Measurements from ENCODE around the gene CORO2A. TPM values are rescaled to one million over a fixed set of nuclear protein-coding genes. Genes with fewer than 3 reads are reported as not detected.

CORO2A gene
- total and polyA plus RNA-seq, 10 of the 15 experiments (the other 5 are each of a cell fraction or from before 2014, with no cell fraction given) = 1.0 to 5.3 (median 3.5) TPM

DNA sequence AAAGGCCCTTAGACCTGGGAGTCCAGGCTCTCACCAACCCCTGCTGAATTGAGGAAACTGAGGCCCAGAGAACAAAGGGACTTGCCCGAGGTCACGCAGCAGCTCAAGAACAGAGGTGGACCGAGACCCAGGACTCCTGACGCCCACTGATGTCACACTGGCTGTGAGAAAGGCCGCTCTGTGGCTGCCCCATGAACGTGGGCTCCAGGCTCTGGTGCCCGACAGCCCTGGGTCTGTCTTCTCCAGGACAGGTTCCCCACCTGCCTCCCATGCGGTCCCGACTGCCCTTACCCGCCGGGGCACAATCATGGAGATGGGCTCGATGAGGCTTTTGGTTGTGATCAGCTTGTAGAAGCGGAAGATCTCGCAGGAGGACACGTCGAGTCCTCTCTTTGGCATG is 64.1 kb downstream of the CORO2A start (continued):
- TF ChIP-seq, protein P1, sequence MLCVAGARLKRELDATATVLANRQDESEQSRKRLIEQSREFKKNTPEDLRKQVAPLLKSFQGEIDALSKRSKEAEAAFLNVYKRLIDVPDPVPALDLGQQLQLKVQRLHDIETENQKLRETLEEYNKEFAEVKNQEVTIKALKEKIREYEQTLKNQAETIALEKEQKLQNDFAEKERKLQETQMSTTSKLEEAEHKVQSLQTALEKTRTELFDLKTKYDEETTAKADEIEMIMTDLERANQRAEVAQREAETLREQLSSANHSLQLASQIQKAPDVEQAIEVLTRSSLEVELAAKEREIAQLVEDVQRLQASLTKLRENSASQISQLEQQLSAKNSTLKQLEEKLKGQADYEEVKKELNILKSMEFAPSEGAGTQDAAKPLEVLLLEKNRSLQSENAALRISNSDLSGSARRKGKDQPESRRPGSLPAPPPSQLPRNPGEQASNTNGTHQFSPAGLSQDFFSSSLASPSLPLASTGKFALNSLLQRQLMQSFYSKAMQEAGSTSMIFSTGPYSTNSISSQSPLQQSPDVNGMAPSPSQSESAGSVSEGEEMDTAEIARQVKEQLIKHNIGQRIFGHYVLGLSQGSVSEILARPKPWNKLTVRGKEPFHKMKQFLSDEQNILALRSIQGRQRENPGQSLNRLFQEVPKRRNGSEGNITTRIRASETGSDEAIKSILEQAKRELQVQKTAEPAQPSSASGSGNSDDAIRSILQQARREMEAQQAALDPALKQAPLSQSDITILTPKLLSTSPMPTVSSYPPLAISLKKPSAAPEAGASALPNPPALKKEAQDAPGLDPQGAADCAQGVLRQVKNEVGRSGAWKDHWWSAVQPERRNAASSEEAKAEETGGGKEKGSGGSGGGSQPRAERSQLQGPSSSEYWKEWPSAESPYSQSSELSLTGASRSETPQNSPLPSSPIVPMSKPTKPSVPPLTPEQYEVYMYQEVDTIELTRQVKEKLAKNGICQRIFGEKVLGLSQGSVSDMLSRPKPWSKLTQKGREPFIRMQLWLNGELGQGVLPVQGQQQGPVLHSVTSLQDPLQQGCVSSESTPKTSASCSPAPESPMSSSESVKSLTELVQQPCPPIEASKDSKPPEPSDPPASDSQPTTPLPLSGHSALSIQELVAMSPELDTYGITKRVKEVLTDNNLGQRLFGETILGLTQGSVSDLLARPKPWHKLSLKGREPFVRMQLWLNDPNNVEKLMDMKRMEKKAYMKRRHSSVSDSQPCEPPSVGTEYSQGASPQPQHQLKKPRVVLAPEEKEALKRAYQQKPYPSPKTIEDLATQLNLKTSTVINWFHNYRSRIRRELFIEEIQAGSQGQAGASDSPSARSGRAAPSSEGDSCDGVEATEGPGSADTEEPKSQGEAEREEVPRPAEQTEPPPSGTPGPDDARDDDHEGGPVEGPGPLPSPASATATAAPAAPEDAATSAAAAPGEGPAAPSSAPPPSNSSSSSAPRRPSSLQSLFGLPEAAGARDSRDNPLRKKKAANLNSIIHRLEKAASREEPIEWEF (IDR thresholded peaks at IDR 0.05; ENCODE audit: insufficient replicate concordance, low read depth, low read length) = no peak
- TF ChIP-seq EZH2 (IDR thresholded peaks at IDR 0.05; ENCODE audit: borderline replicate concordance, control insufficient read depth, low read depth, low read length) (no peak), RUNX3 (IDR thresholded peaks at IDR 0.05; ENCODE audit: low read length) (no peak), CHD1 (IDR thresholded peaks at IDR 0.05; ENCODE audit: low read depth, low read length) (no peak), CREB1 (IDR thresholded peaks at IDR 0.05; ENCODE audit: low read depth) (no peak)

DNA sequence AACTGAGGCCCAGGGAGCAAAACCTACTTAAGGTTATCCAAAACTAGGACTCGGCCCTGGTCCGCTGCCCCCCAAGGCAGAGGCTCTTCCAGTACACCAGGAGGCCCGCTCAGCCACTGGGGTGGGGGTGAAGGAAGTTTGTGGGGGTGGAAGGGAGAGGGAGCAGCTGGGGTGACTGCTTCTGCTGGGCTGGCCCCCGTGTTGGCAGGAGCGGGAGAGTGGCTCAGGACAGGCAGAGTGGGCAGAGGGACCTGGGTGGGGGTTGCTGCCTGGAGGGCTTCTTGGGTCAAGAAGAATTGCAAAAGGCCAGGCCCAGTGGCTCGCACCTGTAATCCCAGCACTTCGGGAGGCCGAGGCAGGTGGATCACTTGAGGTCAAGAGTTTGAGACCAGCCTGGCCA is 65.2 kb downstream of the CORO2A start:
- no peaks in the 10 kb centered on the region for H3K36me3 ChIP-seq (ENCODE audit: control insufficient read depth in 2 of 2, insufficient read depth in 2 of 2, low read length in 1 of 2)
- no peaks in the 10 kb centered on the region for H3K79me2 ChIP-seq (ENCODE audit: control insufficient read depth, insufficient read depth, low read length)
- DNase-seq (ENCODE audit: low read depth, low spot score) (no peak), FAIRE-seq (no peak), ATAC-seq (no peak)
- CTCF ChIA-PET = interaction anchor here (1.8 kb wide), 1 partner anchor 9 kb away, joined by 4 read pairs; no protein-coding TSS in a partner anchor
- H3K4me1 ChIP-seq (ENCODE audit: control insufficient read depth, insufficient read depth, low read length) = peaks cover 17% of the 10 kb centered on the region
- in situ Hi-C loops (cut with MboI) (no loop called here), intact Hi-C loops (cut with micrococcal nuclease; ENCODE audit: unreplicated experiment) (no loop called here)
- H4K20me1 ChIP-seq (ENCODE audit: control insufficient read depth, insufficient read depth) = no peaks in the 10 kb centered on the region
- H3K9ac ChIP-seq (ENCODE audit: control insufficient read depth, insufficient read depth, low read length) = no peak overlapping the region
- no peak overlapping the region for H3K27ac ChIP-seq (ENCODE audit: control insufficient read depth, insufficient read depth)
- no peak overlapping the region for H3K4me3 ChIP-seq
- RAD21 ChIA-PET (ENCODE audit: unreplicated experiment) = no interaction called here
- H3K9me3 ChIP-seq (replicated peaks; ENCODE audit: control insufficient read depth, insufficient read depth, low read length) = no peaks in the 10 kb centered on the region
- no peaks in the 10 kb centered on the region for H3K27me3 ChIP-seq (replicated peaks in 1 of 2; ENCODE audit: control insufficient read depth in 2 of 2, insufficient read depth in 2 of 2, low read length in 1 of 2)
- BruUV-seq (replicated peaks) = no TSS peak
- no peak overlapping the region for H2AFZ ChIP-seq (ENCODE audit: control insufficient read depth, low read depth, low read length)
- POLR2A ChIA-PET = no interaction called here
- no peak overlapping the region for H3K4me2 ChIP-seq (ENCODE audit: control insufficient read depth, insufficient read depth)
- 90% methylated on average over 8 of the region's 8 CpGs for WGBS (ENCODE audit: insufficient coverage, insufficient replicate concordance, low lambda C conversion rate, missing lambda C conversion rate)
- SMC1A ChIA-PET (ENCODE audit: uncharacterized antibody, unreplicated experiment) = no interaction called here
- TF ChIP-seq RELA (IDR thresholded peaks at IDR 0.05; ENCODE audit: borderline replicate concordance, partially characterized antibody) = no peak
- no peak for TF ChIP-seq ZNF24 (IDR thresholded peaks at IDR 0.05)
- no peak for TF ChIP-seq CBFB (IDR thresholded peaks at IDR 0.05; ENCODE audit: low read depth)
- no peak for TF ChIP-seq KLF5 (IDR thresholded peaks at IDR 0.05; ENCODE audit: partially characterized antibody)
- TF ChIP-seq, protein P2, sequence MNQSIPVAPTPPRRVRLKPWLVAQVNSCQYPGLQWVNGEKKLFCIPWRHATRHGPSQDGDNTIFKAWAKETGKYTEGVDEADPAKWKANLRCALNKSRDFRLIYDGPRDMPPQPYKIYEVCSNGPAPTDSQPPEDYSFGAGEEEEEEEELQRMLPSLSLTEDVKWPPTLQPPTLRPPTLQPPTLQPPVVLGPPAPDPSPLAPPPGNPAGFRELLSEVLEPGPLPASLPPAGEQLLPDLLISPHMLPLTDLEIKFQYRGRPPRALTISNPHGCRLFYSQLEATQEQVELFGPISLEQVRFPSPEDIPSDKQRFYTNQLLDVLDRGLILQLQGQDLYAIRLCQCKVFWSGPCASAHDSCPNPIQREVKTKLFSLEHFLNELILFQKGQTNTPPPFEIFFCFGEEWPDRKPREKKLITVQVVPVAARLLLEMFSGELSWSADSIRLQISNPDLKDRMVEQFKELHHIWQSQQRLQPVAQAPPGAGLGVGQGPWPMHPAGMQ (IDR thresholded peaks at IDR 0.05; ENCODE audit: borderline replicate concordance) = no peak
- no peak for TF ChIP-seq ETV6 (conservative IDR thresholded peaks at IDR 0.05 in 1 of 2, IDR thresholded peaks at IDR 0.05 in 1 of 2; ENCODE audit: borderline replicate concordance in 1 of 2, low read depth in 1 of 2)
- TF ChIP-seq HDAC6 (IDR thresholded peaks at IDR 0.05; ENCODE audit: unreplicated experiment) = no peak
- TF ChIP-seq RBBP5 (conservative IDR thresholded peaks at IDR 0.05) = no peak
- TF ChIP-seq NFYA (IDR thresholded peaks at IDR 0.05; ENCODE audit: borderline replicate concordance, low read depth, low read length) = no peak
- TF ChIP-seq, protein P3, sequence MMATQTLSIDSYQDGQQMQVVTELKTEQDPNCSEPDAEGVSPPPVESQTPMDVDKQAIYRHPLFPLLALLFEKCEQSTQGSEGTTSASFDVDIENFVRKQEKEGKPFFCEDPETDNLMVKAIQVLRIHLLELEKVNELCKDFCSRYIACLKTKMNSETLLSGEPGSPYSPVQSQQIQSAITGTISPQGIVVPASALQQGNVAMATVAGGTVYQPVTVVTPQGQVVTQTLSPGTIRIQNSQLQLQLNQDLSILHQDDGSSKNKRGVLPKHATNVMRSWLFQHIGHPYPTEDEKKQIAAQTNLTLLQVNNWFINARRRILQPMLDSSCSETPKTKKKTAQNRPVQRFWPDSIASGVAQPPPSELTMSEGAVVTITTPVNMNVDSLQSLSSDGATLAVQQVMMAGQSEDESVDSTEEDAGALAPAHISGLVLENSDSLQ (IDR thresholded peaks at IDR 0.05) = no peak
- TF ChIP-seq TARDBP (IDR thresholded peaks at IDR 0.05; ENCODE audit: borderline replicate concordance) = no peak
- TF ChIP-seq JUNB (IDR thresholded peaks at IDR 0.05) = no peak
- TF ChIP-seq RFX5 (IDR thresholded peaks at IDR 0.05; ENCODE audit: low read depth, low read length) = no peak
